Fibroblast of lung (primary cell): Measurements from ENCODE around the gene AP2A2. TPM values are rescaled to one million over a fixed set of nuclear protein-coding genes. Genes with fewer than 3 reads are reported as not detected.
A peak's percentile ranks its signal among the peaks of the same experiment; 100 is the strongest.

ENCODE experiments used
- DNase-seq, 2 donors: peaks; one replicate each; pipeline versions ENCODE4 v3.0.0 to v3.0.0-alpha.2; 2010; ENCODE audit warnings: low read depth in 2 of 2
- H2AFZ ChIP-seq: 2 replicates; pipeline ENCODE4 v1.5.1; 2012; ENCODE audit warnings: low read length, control low read depth, inconsistent platforms
- H3K27ac ChIP-seq: 2 replicates; pipeline ENCODE4 v1.5.1; 2011; ENCODE audit warnings: low read length, control low read depth; ENCODE audit not compliant: insufficient read depth
- H3K27me3 ChIP-seq: 2 replicates; pipeline ENCODE4 v1.5.1; 2011; ENCODE audit warnings: mild to moderate bottlenecking, low read length; ENCODE audit not compliant: control insufficient read depth, insufficient read depth
- H3K36me3 ChIP-seq: 2 replicates; pipeline ENCODE4 v1.5.1; 2011; ENCODE audit warnings: low read length; ENCODE audit not compliant: control insufficient read depth, insufficient read depth
- H3K4me1 ChIP-seq: 2 replicates; pipeline ENCODE4 v1.5.1; 2011; ENCODE audit warnings: low read length; ENCODE audit not compliant: control insufficient read depth, insufficient read depth; ENCODE audit errors: extremely low read depth
- H3K4me2 ChIP-seq: 2 replicates; pipeline ENCODE4 v1.5.1; 2011; ENCODE audit warnings: low read length, control low read depth; ENCODE audit not compliant: insufficient read depth; ENCODE audit errors: extremely low read depth
- H3K4me3 ChIP-seq, 4 experiments: fragments of 200-600 bp in 1 of 4; sonication (generic) in 1 of 4; replicated peaks in 1 of 4; 2 replicates each; pipeline ENCODE4 v1.5.1; 2011 to 2016; ENCODE audit warnings: low read length in 4 of 4, low read depth in 3 of 4, mild to moderate bottlenecking in 3 of 4, control low read depth in 2 of 4, inconsistent platforms in 1 of 4, mixed read lengths in 1 of 4; ENCODE audit not compliant: insufficient read depth in 1 of 4; ENCODE audit errors: control extremely low read depth in 1 of 4
- H3K79me2 ChIP-seq: 2 replicates; pipeline ENCODE4 v1.5.1; 2012; ENCODE audit warnings: mild to moderate bottlenecking, low read length, inconsistent platforms; ENCODE audit not compliant: control insufficient read depth, insufficient read depth
- H3K9ac ChIP-seq: 2 replicates; pipeline ENCODE4 v1.5.1; 2011; ENCODE audit warnings: mild to moderate bottlenecking, low read length, control low read depth; ENCODE audit not compliant: insufficient read depth
- H3K9me3 ChIP-seq: 2 replicates; pipeline ENCODE4 v1.5.1; 2012; ENCODE audit warnings: low read depth, low read length; ENCODE audit not compliant: control insufficient read depth, insufficient read depth
- H4K20me1 ChIP-seq: 2 replicates; pipeline ENCODE4 v1.5.1; 2011; ENCODE audit warnings: low read length; ENCODE audit not compliant: control insufficient read depth, insufficient read depth; ENCODE audit errors: extremely low read depth
- EZH2 ChIP-seq: IDR thresholded peaks from 2 replicates; pipeline ENCODE4 v1.5.1; 2012; ENCODE audit warnings: low read length, control low read depth, mild to moderate bottlenecking; ENCODE audit errors: missing control alignments
- polyA plus RNA-seq, 2 donors: library from polyadenylated mRNA; depleted of rRNA in 1 of 2; stranded (reverse) in 1 of 2; unstranded in 1 of 2; fragments of >200 nt; gene quantifications; 2 replicates each; pipeline ENCODE4 v1.2.1, GENCODE V29; 2011 to 2012; ENCODE audit warnings: missing spikeins in 1 of 2
- total RNA-seq: library from RNA; depleted of rRNA; stranded (reverse); fragments of >200 nt; gene quantifications from 2 replicates; pipeline ENCODE4 v1.2.1, GENCODE V29; 2014
- TF ChIP-seq, protein P1 (sequence below), 2 donors: IDR thresholded peaks in 1 of 2; conservative IDR thresholded peaks in 1 of 2; 1 replicate in 1 of 2; 2 replicates in 1 of 2; pipeline ENCODE4 v1.5.1; 2011 to 2012; ENCODE audit warnings: low read length in 2 of 2, control low read depth in 1 of 2, inconsistent platforms in 1 of 2, low read depth in 1 of 2, mild to moderate bottlenecking in 1 of 2

The AP2A2 gene
- total and polyA plus RNA-seq, 2 donors (not counting 1 experiment from before 2014, with no cell fraction given), result 21.6 to 46.1 TPM

DNA sequence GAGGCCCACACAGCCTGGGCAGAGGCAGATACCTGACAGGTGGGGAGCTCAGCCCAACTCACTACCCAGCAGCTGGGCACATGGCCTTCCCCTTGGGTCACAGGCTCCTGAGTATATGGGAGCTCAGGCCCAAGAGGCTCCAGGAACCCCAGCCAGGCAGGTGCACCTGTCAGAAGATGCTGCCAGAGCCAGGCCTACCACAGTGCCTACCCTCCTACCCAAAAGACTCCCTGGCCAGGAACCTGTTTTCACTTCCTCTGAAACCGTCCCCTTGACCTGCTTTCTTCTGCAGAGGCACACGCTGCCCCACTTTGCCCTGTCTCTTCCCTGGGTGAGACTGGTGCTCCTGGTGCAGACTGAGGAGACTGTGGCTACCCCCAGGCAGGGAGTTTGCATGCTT, 18.0 kb upstream of the AP2A2 start:
- no peak for TF ChIP-seq EZH2
- TF ChIP-seq, protein P1, sequence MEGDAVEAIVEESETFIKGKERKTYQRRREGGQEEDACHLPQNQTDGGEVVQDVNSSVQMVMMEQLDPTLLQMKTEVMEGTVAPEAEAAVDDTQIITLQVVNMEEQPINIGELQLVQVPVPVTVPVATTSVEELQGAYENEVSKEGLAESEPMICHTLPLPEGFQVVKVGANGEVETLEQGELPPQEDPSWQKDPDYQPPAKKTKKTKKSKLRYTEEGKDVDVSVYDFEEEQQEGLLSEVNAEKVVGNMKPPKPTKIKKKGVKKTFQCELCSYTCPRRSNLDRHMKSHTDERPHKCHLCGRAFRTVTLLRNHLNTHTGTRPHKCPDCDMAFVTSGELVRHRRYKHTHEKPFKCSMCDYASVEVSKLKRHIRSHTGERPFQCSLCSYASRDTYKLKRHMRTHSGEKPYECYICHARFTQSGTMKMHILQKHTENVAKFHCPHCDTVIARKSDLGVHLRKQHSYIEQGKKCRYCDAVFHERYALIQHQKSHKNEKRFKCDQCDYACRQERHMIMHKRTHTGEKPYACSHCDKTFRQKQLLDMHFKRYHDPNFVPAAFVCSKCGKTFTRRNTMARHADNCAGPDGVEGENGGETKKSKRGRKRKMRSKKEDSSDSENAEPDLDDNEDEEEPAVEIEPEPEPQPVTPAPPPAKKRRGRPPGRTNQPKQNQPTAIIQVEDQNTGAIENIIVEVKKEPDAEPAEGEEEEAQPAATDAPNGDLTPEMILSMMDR (conservative IDR thresholded peaks at IDR 0.05 in 1 of 2, IDR thresholded peaks at IDR 0.05 in 1 of 2; ENCODE audit: low read depth in 1 of 2, low read length in 2 of 2), result no peak

DNA sequence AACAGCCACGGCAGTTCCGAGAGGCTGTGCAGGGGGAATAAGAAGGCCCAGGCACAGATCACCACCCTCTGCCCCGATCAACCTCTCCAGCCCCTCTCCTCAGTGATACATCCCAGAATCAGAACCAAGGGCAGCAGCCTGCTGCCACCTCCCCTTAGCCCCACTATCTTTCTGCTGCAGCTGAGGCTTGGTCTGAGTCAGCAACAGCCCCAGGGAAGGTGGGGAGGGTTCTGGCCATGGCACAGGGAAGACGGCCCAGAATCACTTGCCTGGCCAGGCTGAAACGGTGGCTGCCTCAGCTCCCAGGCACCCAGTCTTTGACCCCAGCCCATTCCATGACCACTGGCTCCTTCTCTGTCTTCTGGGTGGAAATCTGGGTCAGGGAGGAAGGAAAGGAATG, 17.4 kb upstream of the AP2A2 start:
- TF ChIP-seq EZH2, result no peak
- TF ChIP-seq, protein P1 (conservative IDR thresholded peaks at IDR 0.05 in 1 of 2, IDR thresholded peaks at IDR 0.05 in 1 of 2; ENCODE audit: low read depth in 1 of 2, low read length in 2 of 2), result no peak
- Histone ChIP-seq H3K36me3 (peaks cover 8% of the 10 kb centered on the region), H3K9me3 (no peaks in the 10 kb centered on the region), H4K20me1 (no peaks in the 10 kb centered on the region), H3K27me3 (no peaks in the 10 kb centered on the region), H3K79me2 (peaks cover 12% of the 10 kb centered on the region), H2AFZ (no peak overlapping the region), H3K27ac (no peak overlapping the region), H3K4me1 (peaks cover 6% of the 10 kb centered on the region), H3K4me3 (no peak overlapping the region), H3K9ac (no peak overlapping the region), H3K4me2 (no peak overlapping the region)
- DNase-seq, result no peak

More for the DNA sequence above, 18.0 kb upstream of the AP2A2 start:
- Histone ChIP-seq H3K79me2 (peaks cover 12% of the 10 kb centered on the region), H3K4me1 (peaks cover 6% of the 10 kb centered on the region), H3K9ac (no peak overlapping the region), H3K4me2 (no peak overlapping the region), H3K36me3 (peaks cover 10% of the 10 kb centered on the region), H3K9me3 (no peaks in the 10 kb centered on the region), H3K27ac (no peak overlapping the region), H2AFZ (no peak overlapping the region), H4K20me1 (no peaks in the 10 kb centered on the region), H3K4me3 (no peak overlapping the region), H3K27me3 (no peaks in the 10 kb centered on the region)
- no peak for DNase-seq

DNA sequence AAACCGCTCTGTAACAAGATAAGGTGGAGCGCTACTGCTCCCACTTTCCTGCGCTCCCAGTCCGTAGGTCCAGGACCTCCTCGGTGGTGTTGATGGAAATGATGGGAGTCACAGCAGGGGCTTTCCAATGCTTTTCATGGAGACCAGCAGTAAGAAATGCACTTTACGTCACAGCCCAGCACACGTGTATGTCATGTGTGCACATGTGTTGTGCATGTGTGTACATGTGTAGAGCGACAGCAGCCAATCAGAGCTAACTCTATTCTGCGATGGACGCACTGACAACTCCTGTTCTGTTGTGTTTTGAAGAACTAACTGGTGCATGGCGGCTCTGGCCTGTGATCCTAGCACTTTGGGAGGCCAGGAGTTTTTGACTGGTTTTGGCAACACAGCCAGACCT, 16.3 kb upstream of the AP2A2 start:
- H3K27me3 ChIP-seq, result no peaks in the 10 kb centered on the region
- peaks cover 3% of the 10 kb centered on the region for H3K36me3 ChIP-seq
- H3K4me3 ChIP-seq, result peak overlapping the region in 2 of 4 experiments; percentile 65 to 87
- peaks cover 6% of the 10 kb centered on the region for H3K4me1 ChIP-seq
- H3K9ac ChIP-seq, result no peak overlapping the region
- DNase-seq, result no peak
- H3K79me2 ChIP-seq, result peaks cover 12% of the 10 kb centered on the region
- no peak overlapping the region for H3K27ac ChIP-seq
- H3K9me3 ChIP-seq, result no peaks in the 10 kb centered on the region
- no peak for TF ChIP-seq EZH2
- TF ChIP-seq, protein P1 (conservative IDR thresholded peaks at IDR 0.05 in 1 of 2, IDR thresholded peaks at IDR 0.05 in 1 of 2; ENCODE audit: low read depth in 1 of 2, low read length in 2 of 2), result no peak
- H3K4me2 ChIP-seq, result peak overlapping the region; percentile 45
- H2AFZ ChIP-seq, result no peak overlapping the region
- no peaks in the 10 kb centered on the region for H4K20me1 ChIP-seq
